ENCODE measurements around the gene KCNC2.

Gene KCNC2

DNA sequence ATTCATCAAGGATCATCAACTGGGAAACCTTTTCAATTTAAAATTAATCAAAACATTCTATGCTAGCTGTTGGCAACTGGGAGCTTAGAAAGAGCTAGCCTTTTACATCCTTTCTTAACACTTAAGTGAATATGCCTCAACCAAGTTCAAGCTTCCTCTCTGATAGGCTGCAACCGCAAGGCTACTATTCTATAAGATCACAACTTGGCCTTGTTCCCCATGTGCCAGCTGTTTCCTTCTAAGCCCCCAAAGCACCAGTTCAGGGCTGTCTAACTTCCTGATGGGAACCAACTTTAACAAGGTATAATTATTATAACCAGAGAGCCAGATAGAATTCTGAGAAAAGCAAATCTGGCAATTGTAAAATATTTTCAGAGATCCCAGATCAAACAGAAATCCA is 37.0 kb downstream of the KCNC2 start:
- in situ Hi-C loops (cut with HindIII; ENCODE audit: low sequenced_read_pairs): no loop called here
- TF ChIP-seq, protein P1, sequence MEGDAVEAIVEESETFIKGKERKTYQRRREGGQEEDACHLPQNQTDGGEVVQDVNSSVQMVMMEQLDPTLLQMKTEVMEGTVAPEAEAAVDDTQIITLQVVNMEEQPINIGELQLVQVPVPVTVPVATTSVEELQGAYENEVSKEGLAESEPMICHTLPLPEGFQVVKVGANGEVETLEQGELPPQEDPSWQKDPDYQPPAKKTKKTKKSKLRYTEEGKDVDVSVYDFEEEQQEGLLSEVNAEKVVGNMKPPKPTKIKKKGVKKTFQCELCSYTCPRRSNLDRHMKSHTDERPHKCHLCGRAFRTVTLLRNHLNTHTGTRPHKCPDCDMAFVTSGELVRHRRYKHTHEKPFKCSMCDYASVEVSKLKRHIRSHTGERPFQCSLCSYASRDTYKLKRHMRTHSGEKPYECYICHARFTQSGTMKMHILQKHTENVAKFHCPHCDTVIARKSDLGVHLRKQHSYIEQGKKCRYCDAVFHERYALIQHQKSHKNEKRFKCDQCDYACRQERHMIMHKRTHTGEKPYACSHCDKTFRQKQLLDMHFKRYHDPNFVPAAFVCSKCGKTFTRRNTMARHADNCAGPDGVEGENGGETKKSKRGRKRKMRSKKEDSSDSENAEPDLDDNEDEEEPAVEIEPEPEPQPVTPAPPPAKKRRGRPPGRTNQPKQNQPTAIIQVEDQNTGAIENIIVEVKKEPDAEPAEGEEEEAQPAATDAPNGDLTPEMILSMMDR (IDR thresholded peaks at IDR 0.05; ENCODE audit: low read depth, low read length): no peak
- no peak overlapping the region for H3K4me3 ChIP-seq (ENCODE audit: low read depth, low read length)
- DNase-seq (ENCODE audit: low read depth, low spot score): no peak

DNA sequence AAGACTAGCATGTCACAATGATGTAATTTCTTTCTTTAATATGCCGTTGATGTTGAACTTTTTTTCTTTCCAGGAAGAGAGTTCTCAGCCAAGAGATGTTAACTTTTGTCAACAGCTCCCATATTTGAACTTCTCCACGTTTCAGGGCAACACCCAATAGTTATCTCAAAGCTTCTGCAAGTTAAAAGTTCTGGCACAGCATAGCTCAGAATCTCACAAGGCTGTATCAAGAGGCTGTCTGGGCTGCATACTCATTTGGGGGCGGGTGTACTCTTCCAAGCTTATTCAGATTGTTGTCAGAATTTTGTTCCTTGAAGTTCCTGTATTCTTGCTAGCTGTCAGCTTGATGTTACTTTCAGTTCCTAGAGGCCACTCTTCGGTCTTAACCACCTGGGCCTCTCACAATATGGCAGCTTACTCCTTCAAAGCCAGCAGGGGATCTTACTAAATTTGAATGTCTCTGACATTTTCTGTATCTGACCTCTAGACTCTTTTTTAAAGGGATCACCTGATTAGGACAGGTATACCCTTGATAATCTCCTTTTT is 38.9 kb downstream of the KCNC2 start:
- no peak overlapping the region for H3K4me3 ChIP-seq (ENCODE audit: low read depth, low read length)
- DNase-seq (ENCODE audit: low read depth, low spot score): no peak
- in situ Hi-C loops (cut with HindIII; ENCODE audit: low sequenced_read_pairs): no loop called here
- TF ChIP-seq, protein P1 (IDR thresholded peaks at IDR 0.05; ENCODE audit: low read depth, low read length): no peak

DNA sequence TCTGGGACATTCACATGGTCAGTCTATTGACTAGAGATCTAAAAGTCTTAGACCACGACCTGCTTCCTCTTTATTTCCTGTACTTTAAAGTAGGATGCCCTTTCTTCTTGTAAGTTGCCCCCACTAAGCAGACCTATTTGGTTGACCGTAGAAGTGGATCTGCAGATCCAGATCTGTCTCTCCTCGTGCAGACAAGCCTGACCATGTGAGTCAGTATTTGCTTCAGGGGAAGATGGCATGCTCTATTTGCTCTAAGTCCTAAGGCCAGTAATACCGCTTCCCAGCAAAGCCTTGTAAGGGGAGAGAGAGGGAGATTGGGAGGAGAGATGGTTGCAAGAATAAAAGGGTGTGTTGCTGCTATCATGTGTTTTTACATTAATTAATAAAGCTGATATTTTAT is 46.8 kb downstream of the KCNC2 start:
- in situ Hi-C loops (cut with HindIII; ENCODE audit: low sequenced_read_pairs): no loop called here
- TF ChIP-seq, protein P1 (IDR thresholded peaks at IDR 0.05; ENCODE audit: low read depth, low read length): no peak

GRCh38 chr12:75161488-75161887 is 48.2 kb downstream of the KCNC2 start:
- TF ChIP-seq, protein P1 (IDR thresholded peaks at IDR 0.05; ENCODE audit: low read depth, low read length): no peak
- no peak overlapping the region for H3K4me3 ChIP-seq (ENCODE audit: low read depth, low read length)
- no peak for DNase-seq (ENCODE audit: low read depth, low spot score)
- in situ Hi-C loops (cut with HindIII; ENCODE audit: low sequenced_read_pairs): no loop called here

More for the DNA sequence above, 46.8 kb downstream of the KCNC2 start:
- no peak for DNase-seq (ENCODE audit: low read depth, low spot score)
- no peak overlapping the region for H3K4me3 ChIP-seq (ENCODE audit: low read depth, low read length)

DNA sequence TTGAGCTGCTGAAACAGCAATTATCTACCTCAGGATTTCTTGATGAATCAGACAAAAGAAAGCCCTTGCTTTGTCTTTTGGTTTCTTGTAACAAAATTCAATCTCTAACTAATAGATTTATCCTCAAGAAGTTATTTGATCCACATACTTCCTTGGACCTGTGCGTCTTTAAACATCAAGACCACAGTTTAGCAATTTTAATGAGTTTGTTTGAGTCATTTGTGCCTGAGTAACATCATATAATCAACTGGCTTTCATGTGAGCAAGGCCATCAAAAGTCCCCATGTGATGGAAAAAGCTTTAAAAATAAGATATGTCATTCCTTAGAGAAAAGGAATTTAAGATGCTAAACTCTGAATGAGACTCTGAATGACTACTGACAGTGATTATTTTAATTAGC is 52.3 kb downstream of the KCNC2 start:
- DNase-seq (ENCODE audit: low read depth, low spot score): no peak
- H3K4me3 ChIP-seq (ENCODE audit: low read depth, low read length): no peak overlapping the region
- TF ChIP-seq, protein P1 (IDR thresholded peaks at IDR 0.05; ENCODE audit: low read depth, low read length): no peak
- in situ Hi-C loops (cut with HindIII; ENCODE audit: low sequenced_read_pairs): no loop called here

- TF ChIP-seq, protein P1 (IDR thresholded peaks at IDR 0.05; ENCODE audit: low read depth, low read length): no peak
- in situ Hi-C loops (cut with HindIII; ENCODE audit: low sequenced_read_pairs): no loop called here
- no peak overlapping the region for H3K4me3 ChIP-seq (ENCODE audit: low read depth, low read length)
- no peak for DNase-seq (ENCODE audit: low read depth, low spot score)
Observed at GRCh38 chr12:75155962-75156361, 53.7 kb downstream of the KCNC2 start.

DNA sequence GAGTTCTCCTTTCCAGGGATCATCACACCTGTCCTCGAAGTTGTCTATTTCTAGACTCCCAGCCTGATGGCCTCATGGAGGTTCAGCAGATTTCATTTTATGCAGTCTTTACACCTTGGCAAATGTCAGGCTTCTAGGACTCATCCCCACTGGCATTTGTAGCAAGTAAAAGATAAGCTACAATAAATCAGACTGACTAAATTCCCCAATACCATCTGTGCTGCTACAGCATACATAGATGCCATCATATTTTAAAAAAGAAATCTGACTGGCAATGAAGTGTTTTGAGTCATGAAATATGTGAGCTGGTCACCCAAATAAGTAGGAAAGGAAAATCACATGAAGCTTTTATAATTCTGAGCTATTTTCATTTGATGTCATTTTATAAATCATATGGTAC is 55.3 kb downstream of the KCNC2 start:
- TF ChIP-seq, protein P1 (IDR thresholded peaks at IDR 0.05; ENCODE audit: low read depth, low read length): no peak
- H3K4me3 ChIP-seq (ENCODE audit: low read depth, low read length): no peak overlapping the region
- in situ Hi-C loops (cut with HindIII; ENCODE audit: low sequenced_read_pairs): no loop called here
- no peak for DNase-seq (ENCODE audit: low read depth, low spot score)
